ENCODE data around the gene ABLIM3. TPM values are rescaled to one million over a fixed set of nuclear protein-coding genes. Genes with fewer than 3 reads are reported as not detected.

The ABLIM3 gene
- total and polyA plus RNA-seq, 2 of the 13 experiments (the other 11 are each of a cell fraction or from before 2014, with no cell fraction given), result 0.53 to 6.3 TPM

- POLR2A ChIA-PET, result interaction anchor here (1.2 kb wide), 1 partner anchor 40 kb away, joined by 3 read pairs; no protein-coding TSS in a partner anchor
- 84% methylated on average over 13 of the region's 13 CpGs for WGBS (ENCODE audit: low lambda C conversion rate)
- CTCF ChIA-PET (ENCODE audit: low intra/inter-chr PET ratio, low total read pairs), result no interaction called here
- intact Hi-C loops (cut with micrococcal nuclease; ENCODE audit: unreplicated experiment) (no loop called here), in situ Hi-C loops (cut with HindIII; ENCODE audit: extremely low pct_ligation_motif_present, low pct_unique_long_range_greater_than_20kb) (no loop called here)
- TF ChIP-seq ZSCAN9 (CRISPR knock-in tag; IDR thresholded peaks at IDR 0.05; ENCODE audit: borderline replicate concordance), result no peak
- no peak for TF ChIP-seq SMAD1 (CRISPR knock-in tag; IDR thresholded peaks at IDR 0.05; ENCODE audit: borderline replicate concordance, low read depth)
- no peak for TF ChIP-seq TFDP2 (CRISPR knock-in tag; IDR thresholded peaks at IDR 0.05)
- TF ChIP-seq DZIP1 (CRISPR knock-in tag; IDR thresholded peaks at IDR 0.05), result no peak
- TF ChIP-seq ZFP37 (CRISPR knock-in tag; IDR thresholded peaks at IDR 0.05; ENCODE audit: borderline replicate concordance), result no peak
- no peak for TF ChIP-seq XRCC5 (optimal IDR thresholded peaks at IDR 0.05; ENCODE audit: low read length)
- no peak for TF ChIP-seq ZNF256 (CRISPR knock-in tag; conservative IDR thresholded peaks at IDR 0.05)
- no peak for TF ChIP-seq MYPOP (CRISPR knock-in tag; IDR thresholded peaks at IDR 0.05)
- TF ChIP-seq ZNF784 (CRISPR knock-in tag; IDR thresholded peaks at IDR 0.05; ENCODE audit: borderline replicate concordance), result no peak
- TF ChIP-seq HIC2 (CRISPR knock-in tag; IDR thresholded peaks at IDR 0.05; ENCODE audit: low read depth), result no peak
- TF ChIP-seq SIN3A (IDR thresholded peaks at IDR 0.05; ENCODE audit: borderline replicate concordance, low read depth, low read length), result no peak
- no peak for TF ChIP-seq ZNF234 (CRISPR knock-in tag; conservative IDR thresholded peaks at IDR 0.05)
- TF ChIP-seq MAF1 (CRISPR knock-in tag; IDR thresholded peaks at IDR 0.05; ENCODE audit: borderline replicate concordance), result no peak
- TF ChIP-seq ZNF878 (CRISPR knock-in tag; IDR thresholded peaks at IDR 0.05), result no peak
- H3K36me3 ChIP-seq (replicated peaks in 1 of 2; ENCODE audit: control insufficient read depth in 1 of 2, insufficient read depth in 2 of 2, low read length in 2 of 2), result no peaks in the 10 kb centered on the region
- no TSS peak for BruUV-seq (replicated peaks)
- H3K27ac ChIP-seq (ENCODE audit: extremely low read length, insufficient read depth, low read length), result no peak overlapping the region
- H3K4me1 ChIP-seq (ENCODE audit: insufficient read depth, low read length), result peaks cover 10% of the 10 kb centered on the region
- no peak for DNase-seq (ENCODE audit: low spot score)
- no peak for ATAC-seq
- no peak overlapping the region for H3K4me3 ChIP-seq (replicated peaks in 1 of 3; ENCODE audit: insufficient read depth in 1 of 3, low read depth in 2 of 3, low read length in 3 of 3)
- no peaks in the 10 kb centered on the region for H4K20me1 ChIP-seq (ENCODE audit: insufficient read depth, low read length)
- no peak for FAIRE-seq
- no peaks in the 10 kb centered on the region for H3K9me3 ChIP-seq (ENCODE audit: low read length)
- H2AFZ ChIP-seq (ENCODE audit: low read length), result no peak overlapping the region
- no peaks in the 10 kb centered on the region for H3K79me2 ChIP-seq (ENCODE audit: insufficient read depth, low read length)
- H3K9ac ChIP-seq (ENCODE audit: insufficient read depth, low read depth, low read length), result no peak overlapping the region
- no peak overlapping the region for H3K4me2 ChIP-seq (ENCODE audit: low read depth, low read length)
- H3K27me3 ChIP-seq (ENCODE audit: control insufficient read depth in 1 of 2, insufficient read depth in 2 of 2, low read length in 2 of 2), result no peaks in the 10 kb centered on the region
Measured at GRCh38 chr5:149213264-149213880, 72.1 kb downstream of the ABLIM3 start.
